ENCODE results near the gene DUOX1.
"Not testable (repeated sequence)": the region's sequence is repeated elsewhere in the genome, so short reads cannot be mapped to it uniquely, and the experiment has no call there.

DUOX1 gene

GRCh38 chr15:45129651-45130129 is at the start of gene DUOX1, which contains the start of gene DUOXA1:
DUOX1 (plus strand) TSS chr15:45129994; CDS start chr15:45131967, 1,973 bp downstream.
DUOXA1 (minus strand) TSS chr15:45129879; CDS start chr15:45123014, 6,865 bp downstream.
- DNase-seq, result no peak

- DNase-seq, result not testable (repeated sequence)
Measured at GRCh38 chr15:45080593-45080992, 49.2 kb upstream of the DUOX1 start.

- not testable (repeated sequence) for DNase-seq
Measured at GRCh38 chr15:45082412-45082811, 47.4 kb upstream of the DUOX1 start.

- no peak for DNase-seq
Measured at GRCh38 chr15:45083223-45083622, 46.6 kb upstream of the DUOX1 start.

GRCh38 chr15:45084163-45084562 is 45.6 kb upstream of the DUOX1 start:
- DNase-seq, result no peak

GRCh38 chr15:45087513-45087912 is 42.3 kb upstream of the DUOX1 start:
- no peak for DNase-seq

- DNase-seq, result no peak
Measured at GRCh38 chr15:45088801-45089711, 40.7 kb upstream of the DUOX1 start.

GRCh38 chr15:45089712-45090373 is 40.0 kb upstream of the DUOX1 start:
- DNase-seq, result no peak

- no peak for DNase-seq
Measured at GRCh38 chr15:45091161-45091560, 38.6 kb upstream of the DUOX1 start.

- DNase-seq, result no peak
Measured at GRCh38 chr15:45091576-45091975, 38.2 kb upstream of the DUOX1 start.

GRCh38 chr15:45093013-45093412 is 36.8 kb upstream of the DUOX1 start:
- DNase-seq, result no peak

- no peak for DNase-seq
Measured at GRCh38 chr15:45093622-45094357, 36.0 kb upstream of the DUOX1 start.

- no peak for DNase-seq
Measured at GRCh38 chr15:45094358-45094730, 35.5 kb upstream of the DUOX1 start.

GRCh38 chr15:45095661-45096060 is 34.1 kb upstream of the DUOX1 start:
- no peak for DNase-seq

GRCh38 chr15:45097466-45097865 is 32.3 kb upstream of the DUOX1 start:
- no peak for DNase-seq

GRCh38 chr15:45099549-45100165 is 30.1 kb upstream of the DUOX1 start:
- DNase-seq, result no peak

- no peak for DNase-seq
Measured at GRCh38 chr15:45100884-45101625, 28.7 kb upstream of the DUOX1 start.

- DNase-seq, result no peak
Measured at GRCh38 chr15:45101749-45102148, 28.0 kb upstream of the DUOX1 start.

- DNase-seq, result no peak
Measured at GRCh38 chr15:45102226-45102625, 27.6 kb upstream of the DUOX1 start.

GRCh38 chr15:45104170-45104569 is 25.6 kb upstream of the DUOX1 start:
- DNase-seq, result not testable (repeated sequence)

GRCh38 chr15:45105586-45105985 is 24.2 kb upstream of the DUOX1 start:
- DNase-seq, result no peak
